Gastrocnemius medialis (tissue), 4 donors: Measurements from ENCODE around the gene IL36B. TPM values are rescaled to one million over a fixed set of nuclear protein-coding genes. Genes with fewer than 3 reads are reported as not detected.

Source experiments
- ATAC-seq, 2 donors: fragments of 150-250 bp; one replicate each; pipeline ENCODE4 v1.9.1; 2016
- DNase-seq, 2 donors: peaks; one replicate each; pipeline ENCODE4 v3.0.0-alpha.2; 2019
- H3K27ac ChIP-seq, 4 donors: fragments of 200-600 bp; sonication (generic); 1 replicate in 1 of 4; 2 replicates in 3 of 4; pipeline ENCODE4 v1.5.1; 2016 to 2018; ENCODE audit warnings: mild to moderate bottlenecking in 2 of 4, moderate library complexity in 1 of 4
- H3K27me3 ChIP-seq, 3 donors: fragments of 200-600 bp; sonication (generic) in 2 of 3; 1 replicate in 1 of 3; 2 replicates in 2 of 3; pipeline versions ENCODE4 v1.5.1 to v1.6.0; 2016 to 2019; ENCODE audit warnings: mild to moderate bottlenecking in 1 of 3, moderate library complexity in 1 of 3
- H3K36me3 ChIP-seq, 2 donors: fragments of 200-600 bp; sonication (generic) in 1 of 2; one replicate each; pipeline ENCODE4 v1.5.1; 2017 to 2018
- H3K4me1 ChIP-seq, 2 donors: fragments of 200-600 bp; sonication (generic) in 1 of 2; one replicate each; pipeline ENCODE4 v1.5.1; 2016 to 2017; ENCODE audit warnings: mild to moderate bottlenecking in 2 of 2
- H3K4me3 ChIP-seq, 4 donors: fragments of 200-600 bp; sonication (generic) in 3 of 4; 1 replicate in 1 of 4; 2 replicates in 3 of 4; pipeline ENCODE4 v1.5.1; 2016 to 2019; ENCODE audit warnings: mild to moderate bottlenecking in 2 of 4
- H3K9me3 ChIP-seq, 3 donors: fragments of 200-600 bp; sonication (generic) in 2 of 3; 1 replicate in 1 of 3; 2 replicates in 2 of 3; pipeline ENCODE4 v1.5.1; 2016 to 2019
- POLR2A ChIP-seq, 2 donors: fragments of 450-650 bp; IDR thresholded peaks; one replicate each; pipeline ENCODE4 v1.6.1; 2017; ENCODE audit warnings: antibody characterized with exemption in 2 of 2, mild to moderate bottlenecking in 2 of 2, moderate library complexity in 2 of 2
- in situ Hi-C, 4 donors: fragments of 200-750 bp; cut with MboI; loops; one replicate each; pipeline versions ENCODE4 v1.15.0 to v1.8.0; 2017; ENCODE audit warnings: low sequenced_read_pairs in 4 of 4
- intact Hi-C: fragments of 100-400 bp; cut with DNase I; formaldehyde crosslinking; loops from one replicate; pipeline ENCODE4 v1.15.1; 2023; ENCODE audit warnings: low total_unique reads
- total RNA-seq, 4 donors: library from RNA; depleted of rRNA; stranded (reverse); fragments of >200 nt; gene quantifications; one replicate each; pipeline versions ENCODE4 v1.1.0 to v1.2.3, GENCODE V29; 2016
- TF ChIP-seq, protein P1 (sequence below), 5 experiments: fragments of 450-650 bp in 3 of 5; fragments of 200-600 bp in 2 of 5; sonication (generic) in 2 of 5; IDR thresholded peaks in 4 of 5; conservative IDR thresholded peaks in 1 of 5; 1 replicate in 4 of 5; 2 replicates in 1 of 5; pipeline ENCODE4 v1.5.1; 2016 to 2019; ENCODE audit warnings: antibody characterized with exemption in 5 of 5, mild to moderate bottlenecking in 3 of 5, moderate library complexity in 3 of 5

IL36B gene
- total RNA-seq, 4 donors from 2014 or later, result not detected

GRCh38 chr2:113081488-113082210, 29.0 kb upstream of the IL36B start:
- H3K27me3 ChIP-seq, result no peaks in the 10 kb centered on the region
- no peaks in the 10 kb centered on the region for H3K36me3 ChIP-seq
- TF ChIP-seq, protein P1, sequence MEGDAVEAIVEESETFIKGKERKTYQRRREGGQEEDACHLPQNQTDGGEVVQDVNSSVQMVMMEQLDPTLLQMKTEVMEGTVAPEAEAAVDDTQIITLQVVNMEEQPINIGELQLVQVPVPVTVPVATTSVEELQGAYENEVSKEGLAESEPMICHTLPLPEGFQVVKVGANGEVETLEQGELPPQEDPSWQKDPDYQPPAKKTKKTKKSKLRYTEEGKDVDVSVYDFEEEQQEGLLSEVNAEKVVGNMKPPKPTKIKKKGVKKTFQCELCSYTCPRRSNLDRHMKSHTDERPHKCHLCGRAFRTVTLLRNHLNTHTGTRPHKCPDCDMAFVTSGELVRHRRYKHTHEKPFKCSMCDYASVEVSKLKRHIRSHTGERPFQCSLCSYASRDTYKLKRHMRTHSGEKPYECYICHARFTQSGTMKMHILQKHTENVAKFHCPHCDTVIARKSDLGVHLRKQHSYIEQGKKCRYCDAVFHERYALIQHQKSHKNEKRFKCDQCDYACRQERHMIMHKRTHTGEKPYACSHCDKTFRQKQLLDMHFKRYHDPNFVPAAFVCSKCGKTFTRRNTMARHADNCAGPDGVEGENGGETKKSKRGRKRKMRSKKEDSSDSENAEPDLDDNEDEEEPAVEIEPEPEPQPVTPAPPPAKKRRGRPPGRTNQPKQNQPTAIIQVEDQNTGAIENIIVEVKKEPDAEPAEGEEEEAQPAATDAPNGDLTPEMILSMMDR (IDR thresholded peaks at IDR 0.05 in 4 of 5, conservative IDR thresholded peaks at IDR 0.05 in 1 of 5), result no peak
- no peak for TF ChIP-seq POLR2A (IDR thresholded peaks at IDR 0.05)
- H3K4me1 ChIP-seq, result no peaks in the 10 kb centered on the region
- no peaks in the 10 kb centered on the region for H3K9me3 ChIP-seq
- ATAC-seq, result no peak
- intact Hi-C loops (no loop called here), in situ Hi-C loops (no loop called here)
- no peak for DNase-seq
- no peak overlapping the region for H3K4me3 ChIP-seq
- no peak overlapping the region for H3K27ac ChIP-seq

DNA sequence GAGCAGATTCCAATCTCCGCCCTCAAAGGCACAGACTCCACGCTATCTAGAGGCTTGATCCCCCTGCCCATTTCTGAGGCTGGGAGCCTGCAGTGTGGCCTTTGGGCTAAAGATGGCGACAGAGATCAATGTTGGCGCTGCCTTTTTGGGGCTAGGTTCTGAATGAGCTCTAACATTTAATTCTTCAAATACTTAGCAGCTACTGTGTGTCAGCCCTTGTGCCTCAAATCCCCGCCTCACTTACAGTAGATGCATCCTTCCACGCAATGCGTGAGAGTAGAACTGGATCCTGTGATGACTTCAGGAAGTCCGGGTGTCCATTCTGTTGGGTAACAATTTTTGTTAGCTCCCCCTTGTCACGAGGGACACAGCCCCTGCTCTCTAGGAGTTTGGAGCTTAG, 27.5 kb upstream of the IL36B start:
- no peaks in the 10 kb centered on the region for H3K4me1 ChIP-seq
- H3K27ac ChIP-seq, result no peak overlapping the region
- H3K4me3 ChIP-seq, result no peak overlapping the region
- H3K36me3 ChIP-seq, result no peaks in the 10 kb centered on the region
- H3K9me3 ChIP-seq, result no peaks in the 10 kb centered on the region
- in situ Hi-C loops, result no loop called here
- intact Hi-C loops, result no loop called here
- no peak for ATAC-seq
- no peak for DNase-seq
- TF ChIP-seq POLR2A (IDR thresholded peaks at IDR 0.05), result no peak
- TF ChIP-seq, protein P1 (IDR thresholded peaks at IDR 0.05 in 4 of 5, conservative IDR thresholded peaks at IDR 0.05 in 1 of 5), result peak in 1 of 5 experiments; percentile 11
- H3K27me3 ChIP-seq, result no peaks in the 10 kb centered on the region

DNA sequence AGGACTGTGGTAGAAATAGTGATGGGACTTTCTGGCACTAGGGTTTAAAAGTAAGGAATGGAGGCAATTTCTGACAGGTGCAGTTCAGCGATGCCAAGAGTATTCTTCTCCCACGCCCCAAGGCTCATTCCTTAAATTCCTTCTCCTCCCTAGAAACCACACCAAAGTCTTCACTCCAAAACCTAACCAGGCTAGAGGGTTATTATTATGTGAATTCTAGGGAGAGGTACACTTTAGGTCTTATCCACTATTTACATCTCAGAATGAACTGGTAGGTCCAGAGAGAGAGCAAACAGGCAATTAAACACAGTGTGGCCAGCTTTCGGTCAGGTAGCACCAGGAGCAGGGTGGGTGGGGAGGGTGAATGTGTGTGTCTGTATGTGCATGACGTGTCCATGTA, 26.5 kb upstream of the IL36B start:
- H3K9me3 ChIP-seq, result no peaks in the 10 kb centered on the region
- H3K27me3 ChIP-seq, result no peaks in the 10 kb centered on the region
- H3K27ac ChIP-seq, result no peak overlapping the region
- no peaks in the 10 kb centered on the region for H3K36me3 ChIP-seq
- intact Hi-C loops, result no loop called here
- H3K4me1 ChIP-seq, result no peaks in the 10 kb centered on the region
- DNase-seq (no peak), ATAC-seq (no peak)
- no peak overlapping the region for H3K4me3 ChIP-seq
- in situ Hi-C loops, result no loop called here
- TF ChIP-seq POLR2A (IDR thresholded peaks at IDR 0.05), result no peak
- TF ChIP-seq, protein P1 (IDR thresholded peaks at IDR 0.05 in 4 of 5, conservative IDR thresholded peaks at IDR 0.05 in 1 of 5), result no peak

GRCh38 chr2:113078350-113078839, 25.7 kb upstream of the IL36B start:
- Histone ChIP-seq H3K27me3 (no peaks in the 10 kb centered on the region), H3K27ac (no peak overlapping the region), H3K4me3 (no peak overlapping the region), H3K9me3 (no peaks in the 10 kb centered on the region), H3K4me1 (no peaks in the 10 kb centered on the region), H3K36me3 (no peaks in the 10 kb centered on the region)
- DNase-seq (no peak), ATAC-seq (no peak)
- in situ Hi-C loops (no loop called here), intact Hi-C loops (no loop called here)
- TF ChIP-seq, protein P1 (IDR thresholded peaks at IDR 0.05 in 4 of 5, conservative IDR thresholded peaks at IDR 0.05 in 1 of 5), result no peak
- TF ChIP-seq POLR2A (IDR thresholded peaks at IDR 0.05), result no peak
